HEK293 (cell line): Measurements from ENCODE around the gene MEAF6.

Experiments
- CTCF ChIA-PET: fragments of 350-600 bp; formaldehyde crosslinking; extraction: SDS; loops from one replicate; lab custom pipeline; 2021; ENCODE audit warnings: antibody characterized with exemption; lab: Yijun Ruan, JAX
- POLR2A ChIA-PET: fragments of 300-600 bp; formaldehyde crosslinking; extraction: SDS; loops from one replicate; lab custom pipeline; 2020; ENCODE audit warnings: antibody characterized with exemption, inconsistent platforms; lab: Yijun Ruan, JAX
- H3K27ac ChIP-seq: fragments of 200-500 bp; sonication (Bioruptor generic); 2 replicates; pipeline ENCODE4 v1.5.1; 2014; ENCODE audit warnings: low read depth, low read length, control low read depth, inconsistent platforms; ENCODE audit errors: extremely low read depth
- H3K36me3 ChIP-seq, 2 experiments: fragments of 200-500 bp in 1 of 2; sonication (Bioruptor generic) in 1 of 2; 1 replicate in 1 of 2; 2 replicates in 1 of 2; pipeline ENCODE4 v1.5.1; 2014 to 2017; ENCODE audit warnings: inconsistent platforms in 2 of 2, low read length in 2 of 2; ENCODE audit not compliant: control insufficient read depth in 2 of 2, insufficient read depth in 1 of 2
- H3K4me1 ChIP-seq: fragments of 200-500 bp; sonication (Bioruptor generic); 2 replicates; pipeline ENCODE4 v1.5.1; 2014; ENCODE audit warnings: mild to moderate bottlenecking, low read length, inconsistent platforms; ENCODE audit not compliant: control insufficient read depth, insufficient read depth
- H3K4me3 ChIP-seq: 2 replicates; pipeline ENCODE4 v1.5.1; 2011; ENCODE audit warnings: low read depth, mild to moderate bottlenecking, control low read depth, low read length, moderate library complexity
- H3K9me3 ChIP-seq: fragments of 200-500 bp; sonication (Bioruptor generic); 2 replicates; pipeline ENCODE4 v1.5.1; 2014; ENCODE audit warnings: low read depth, low read length, inconsistent platforms; ENCODE audit not compliant: control insufficient read depth, insufficient read depth
- HOXC10 ChIP-seq: sonication (generic); formaldehyde crosslinking; IDR thresholded peaks from 2 replicates; pipeline ENCODE4 v1.8.1; 2023; ENCODE audit warnings: mild to moderate bottlenecking, missing genetic modification reagents
- KLF7 ChIP-seq: fragments of 450-650 bp; formaldehyde crosslinking; IDR thresholded peaks from 2 replicates; pipeline ENCODE4 v1.5.1; 2016; ENCODE audit warnings: missing biosample characterization, missing genetic modification characterization, borderline replicate concordance
- SCRT1 ChIP-seq: fragments of 450-650 bp; formaldehyde crosslinking; IDR thresholded peaks from 2 replicates; pipeline ENCODE4 v1.5.1; 2016; ENCODE audit warnings: missing biosample characterization, missing genetic modification characterization, borderline replicate concordance
- TRIM28 ChIP-seq: IDR thresholded peaks from 2 replicates; pipeline ENCODE4 v1.6.1; 2011; ENCODE audit warnings: low read length, control low read depth, borderline replicate concordance
- YY2 ChIP-seq: fragments of 450-650 bp; formaldehyde crosslinking; IDR thresholded peaks from 2 replicates; pipeline ENCODE4 v1.5.1; 2016; ENCODE audit warnings: missing biosample characterization, missing genetic modification characterization
- ZBTB17 ChIP-seq: fragments of 450-650 bp; formaldehyde crosslinking; IDR thresholded peaks from 2 replicates; pipeline ENCODE4 v1.5.1; 2016; ENCODE audit warnings: missing biosample characterization, missing genetic modification characterization
- ZBTB48 ChIP-seq: fragments of 450-650 bp; formaldehyde crosslinking; IDR thresholded peaks from 2 replicates; pipeline ENCODE4 v1.5.1; 2016; ENCODE audit warnings: missing biosample characterization, missing genetic modification characterization
- ZIC2 ChIP-seq: fragments of 450-650 bp; formaldehyde crosslinking; IDR thresholded peaks from 2 replicates; pipeline ENCODE4 v1.5.1; 2016; ENCODE audit warnings: missing biosample characterization, missing genetic modification characterization
- ZNF335 ChIP-seq: fragments of 450-650 bp; formaldehyde crosslinking; conservative IDR thresholded peaks from 2 replicates; pipeline ENCODE4 v1.5.1; 2016; ENCODE audit warnings: missing biosample characterization, missing genetic modification characterization
- ZNF341 ChIP-seq: fragments of 450-650 bp; formaldehyde crosslinking; IDR thresholded peaks from 2 replicates; pipeline ENCODE4; 2016; ENCODE audit warnings: low read depth, missing biosample characterization, missing genetic modification characterization
- ZNF626 ChIP-seq: fragments of 450-650 bp; sonication (Bioruptor Pico); formaldehyde crosslinking; IDR thresholded peaks from 2 replicates; pipeline ENCODE4 v1.5.1; 2018; ENCODE audit warnings: missing biosample characterization, missing genetic modification characterization, inconsistent platforms
- ZNF654 ChIP-seq: fragments of 450-650 bp; formaldehyde crosslinking; IDR thresholded peaks from 2 replicates; pipeline ENCODE4 v1.5.1; 2016; ENCODE audit warnings: low read depth, missing biosample characterization, missing genetic modification characterization
- TF ChIP-seq, protein P1 (sequence below): fragments of 450-650 bp; formaldehyde crosslinking; IDR thresholded peaks from 2 replicates; pipeline ENCODE4 v1.5.1; 2016; ENCODE audit warnings: missing biosample characterization, missing genetic modification characterization, borderline replicate concordance
- TF ChIP-seq, protein P2 (sequence below): fragments of 450-650 bp; formaldehyde crosslinking; IDR thresholded peaks from 2 replicates; pipeline ENCODE4 v1.5.1; 2016; ENCODE audit warnings: missing biosample characterization, missing genetic modification characterization
- TF ChIP-seq, protein P3 (sequence below): fragments of 450-650 bp; formaldehyde crosslinking; IDR thresholded peaks from 2 replicates; pipeline ENCODE4 v1.5.1; 2016; ENCODE audit warnings: missing biosample characterization, missing genetic modification characterization, borderline replicate concordance
- TF ChIP-seq, protein P4 (sequence below): fragments of 450-650 bp; formaldehyde crosslinking; IDR thresholded peaks from 2 replicates; pipeline ENCODE4 v1.5.1; 2016; ENCODE audit warnings: missing biosample characterization, missing genetic modification characterization
- TF ChIP-seq, protein P5 (sequence below): fragments of 450-650 bp; formaldehyde crosslinking; IDR thresholded peaks from 2 replicates; pipeline ENCODE4 v1.5.1; 2016; ENCODE audit warnings: missing biosample characterization, missing genetic modification characterization
- TF ChIP-seq, protein P6 (sequence below): fragments of 450-650 bp; formaldehyde crosslinking; IDR thresholded peaks from 2 replicates; pipeline ENCODE4 v1.5.1; 2016; ENCODE audit warnings: missing biosample characterization, missing genetic modification characterization
- TF ChIP-seq, protein P7 (sequence below): fragments of 450-650 bp; formaldehyde crosslinking; IDR thresholded peaks from 2 replicates; pipeline ENCODE4 v1.5.1; 2016; ENCODE audit warnings: missing biosample characterization, missing genetic modification characterization

The MEAF6 gene

DNA sequence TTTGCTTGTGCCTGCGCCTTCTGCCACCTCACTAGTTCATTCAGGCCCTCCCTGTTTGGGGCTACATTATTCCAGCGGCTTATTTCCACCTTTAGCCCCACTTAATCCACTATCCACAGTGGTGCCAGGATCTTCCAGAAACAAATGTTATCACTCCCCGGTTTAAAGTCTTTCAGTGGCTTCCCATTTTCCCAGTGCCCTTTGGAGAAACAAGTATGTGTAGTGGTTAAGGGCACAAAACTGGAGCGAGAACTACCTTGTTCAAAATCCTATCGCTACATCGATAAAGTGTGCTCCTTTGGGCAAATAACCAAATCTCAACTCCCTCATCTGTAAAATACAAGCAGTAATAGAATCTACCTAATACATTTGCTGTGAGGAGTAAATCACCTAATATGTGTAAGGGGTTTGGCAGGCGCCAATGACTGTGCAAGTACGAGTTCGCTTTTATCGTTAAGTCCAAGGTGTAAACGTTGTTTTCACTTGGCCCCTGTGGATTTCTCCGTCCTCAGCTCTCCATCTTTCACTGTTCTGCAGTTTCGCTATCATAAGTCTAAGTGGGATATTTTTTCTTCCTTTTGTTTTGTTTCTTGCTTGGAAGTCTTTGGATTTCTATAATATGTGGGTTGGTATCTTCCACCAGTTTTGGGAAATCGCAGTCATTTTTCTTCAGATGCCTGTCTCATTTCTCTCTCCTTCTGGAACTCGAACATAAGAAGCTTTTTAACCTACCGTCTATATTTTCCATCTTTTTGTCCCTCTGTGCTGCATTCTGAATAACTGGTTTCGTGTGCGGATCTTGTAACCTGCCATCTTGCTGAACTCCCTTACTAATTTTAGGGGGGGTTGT lies 844 bp upstream of the MEAF6 start:
- Histone ChIP-seq H3K36me3 (peaks cover 18 to 26% of the 10 kb centered on the region in 2 experiments), H3K27ac (peak overlapping the region; percentile 88; the same call in 1 of the 2 replicates), H3K4me1 (no peaks in the 10 kb centered on the region), H3K9me3 (no peaks in the 10 kb centered on the region), H3K4me3 (peak overlapping the region; percentile 95)
- CTCF ChIA-PET: interaction anchor here (0.6 to 4.0 kb wide), 18 partner anchors 10 to 166 kb away, joined by 3 to 42 read pairs (median 6); partner anchors contain the start of genes DNALI1 and SNIP1
- POLR2A ChIA-PET: interaction anchor here (0.5 to 2.0 kb wide), 15 partner anchors 9 to 476 kb away, joined by 3 to 14 read pairs (median 5); partner anchors contain the start of genes GNL2 and SNIP1
- no peak for TF ChIP-seq KLF7 (tag by site-specific recombination)
- no peak for TF ChIP-seq YY2 (tag by site-specific recombination)
- TF ChIP-seq, protein P1, sequence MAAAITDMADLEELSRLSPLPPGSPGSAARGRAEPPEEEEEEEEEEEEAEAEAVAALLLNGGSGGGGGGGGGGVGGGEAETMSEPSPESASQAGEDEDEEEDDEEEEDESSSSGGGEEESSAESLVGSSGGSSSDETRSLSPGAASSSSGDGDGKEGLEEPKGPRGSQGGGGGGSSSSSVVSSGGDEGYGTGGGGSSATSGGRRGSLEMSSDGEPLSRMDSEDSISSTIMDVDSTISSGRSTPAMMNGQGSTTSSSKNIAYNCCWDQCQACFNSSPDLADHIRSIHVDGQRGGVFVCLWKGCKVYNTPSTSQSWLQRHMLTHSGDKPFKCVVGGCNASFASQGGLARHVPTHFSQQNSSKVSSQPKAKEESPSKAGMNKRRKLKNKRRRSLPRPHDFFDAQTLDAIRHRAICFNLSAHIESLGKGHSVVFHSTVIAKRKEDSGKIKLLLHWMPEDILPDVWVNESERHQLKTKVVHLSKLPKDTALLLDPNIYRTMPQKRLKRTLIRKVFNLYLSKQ (tag by site-specific recombination): no peak
- no peak for TF ChIP-seq ZNF654 (tag by site-specific recombination)
- TF ChIP-seq ZNF341: 0 out of 2 replicates have a peak, but pooled peaks have one; percentile 9
- TF ChIP-seq, protein P2, sequence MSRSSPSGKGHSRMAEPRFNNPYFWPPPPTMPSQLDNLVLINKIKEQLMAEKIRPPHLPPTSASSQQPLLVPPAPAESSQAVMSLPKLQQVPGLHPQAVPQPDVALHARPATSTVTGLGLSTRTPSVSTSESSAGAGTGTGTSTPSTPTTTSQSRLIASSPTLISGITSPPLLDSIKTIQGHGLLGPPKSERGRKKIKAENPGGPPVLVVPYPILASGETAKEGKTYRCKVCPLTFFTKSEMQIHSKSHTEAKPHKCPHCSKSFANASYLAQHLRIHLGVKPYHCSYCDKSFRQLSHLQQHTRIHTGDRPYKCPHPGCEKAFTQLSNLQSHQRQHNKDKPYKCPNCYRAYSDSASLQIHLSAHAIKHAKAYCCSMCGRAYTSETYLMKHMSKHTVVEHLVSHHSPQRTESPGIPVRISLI: no peak
- TF ChIP-seq HOXC10 (CRISPR knock-in tag): no peak
- TF ChIP-seq ZBTB17 (tag by site-specific recombination): 0 out of 2 replicates have a peak, but pooled peaks have one; percentile 4
- peak; percentile 33; the same call in 1 of the 2 replicates for TF ChIP-seq ZNF335
- TF ChIP-seq SCRT1 (tag by site-specific recombination): no peak
- no peak for TF ChIP-seq ZBTB48 (tag by site-specific recombination)
- TF ChIP-seq TRIM28: no peak
- TF ChIP-seq, protein P3, sequence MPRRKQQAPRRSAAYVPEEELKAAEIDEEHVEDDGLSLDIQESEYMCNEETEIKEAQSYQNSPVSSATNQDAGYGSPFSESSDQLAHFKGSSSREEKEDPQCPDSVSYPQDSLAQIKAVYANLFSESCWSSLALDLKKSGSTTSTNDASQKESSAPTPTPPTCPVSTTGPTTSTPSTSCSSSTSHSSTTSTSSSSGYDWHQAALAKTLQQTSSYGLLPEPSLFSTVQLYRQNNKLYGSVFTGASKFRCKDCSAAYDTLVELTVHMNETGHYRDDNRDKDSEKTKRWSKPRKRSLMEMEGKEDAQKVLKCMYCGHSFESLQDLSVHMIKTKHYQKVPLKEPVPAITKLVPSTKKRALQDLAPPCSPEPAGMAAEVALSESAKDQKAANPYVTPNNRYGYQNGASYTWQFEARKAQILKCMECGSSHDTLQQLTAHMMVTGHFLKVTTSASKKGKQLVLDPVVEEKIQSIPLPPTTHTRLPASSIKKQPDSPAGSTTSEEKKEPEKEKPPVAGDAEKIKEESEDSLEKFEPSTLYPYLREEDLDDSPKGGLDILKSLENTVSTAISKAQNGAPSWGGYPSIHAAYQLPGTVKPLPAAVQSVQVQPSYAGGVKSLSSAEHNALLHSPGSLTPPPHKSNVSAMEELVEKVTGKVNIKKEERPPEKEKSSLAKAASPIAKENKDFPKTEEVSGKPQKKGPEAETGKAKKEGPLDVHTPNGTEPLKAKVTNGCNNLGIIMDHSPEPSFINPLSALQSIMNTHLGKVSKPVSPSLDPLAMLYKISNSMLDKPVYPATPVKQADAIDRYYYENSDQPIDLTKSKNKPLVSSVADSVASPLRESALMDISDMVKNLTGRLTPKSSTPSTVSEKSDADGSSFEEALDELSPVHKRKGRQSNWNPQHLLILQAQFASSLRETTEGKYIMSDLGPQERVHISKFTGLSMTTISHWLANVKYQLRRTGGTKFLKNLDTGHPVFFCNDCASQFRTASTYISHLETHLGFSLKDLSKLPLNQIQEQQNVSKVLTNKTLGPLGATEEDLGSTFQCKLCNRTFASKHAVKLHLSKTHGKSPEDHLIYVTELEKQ: no peak
- TF ChIP-seq, protein P4, sequence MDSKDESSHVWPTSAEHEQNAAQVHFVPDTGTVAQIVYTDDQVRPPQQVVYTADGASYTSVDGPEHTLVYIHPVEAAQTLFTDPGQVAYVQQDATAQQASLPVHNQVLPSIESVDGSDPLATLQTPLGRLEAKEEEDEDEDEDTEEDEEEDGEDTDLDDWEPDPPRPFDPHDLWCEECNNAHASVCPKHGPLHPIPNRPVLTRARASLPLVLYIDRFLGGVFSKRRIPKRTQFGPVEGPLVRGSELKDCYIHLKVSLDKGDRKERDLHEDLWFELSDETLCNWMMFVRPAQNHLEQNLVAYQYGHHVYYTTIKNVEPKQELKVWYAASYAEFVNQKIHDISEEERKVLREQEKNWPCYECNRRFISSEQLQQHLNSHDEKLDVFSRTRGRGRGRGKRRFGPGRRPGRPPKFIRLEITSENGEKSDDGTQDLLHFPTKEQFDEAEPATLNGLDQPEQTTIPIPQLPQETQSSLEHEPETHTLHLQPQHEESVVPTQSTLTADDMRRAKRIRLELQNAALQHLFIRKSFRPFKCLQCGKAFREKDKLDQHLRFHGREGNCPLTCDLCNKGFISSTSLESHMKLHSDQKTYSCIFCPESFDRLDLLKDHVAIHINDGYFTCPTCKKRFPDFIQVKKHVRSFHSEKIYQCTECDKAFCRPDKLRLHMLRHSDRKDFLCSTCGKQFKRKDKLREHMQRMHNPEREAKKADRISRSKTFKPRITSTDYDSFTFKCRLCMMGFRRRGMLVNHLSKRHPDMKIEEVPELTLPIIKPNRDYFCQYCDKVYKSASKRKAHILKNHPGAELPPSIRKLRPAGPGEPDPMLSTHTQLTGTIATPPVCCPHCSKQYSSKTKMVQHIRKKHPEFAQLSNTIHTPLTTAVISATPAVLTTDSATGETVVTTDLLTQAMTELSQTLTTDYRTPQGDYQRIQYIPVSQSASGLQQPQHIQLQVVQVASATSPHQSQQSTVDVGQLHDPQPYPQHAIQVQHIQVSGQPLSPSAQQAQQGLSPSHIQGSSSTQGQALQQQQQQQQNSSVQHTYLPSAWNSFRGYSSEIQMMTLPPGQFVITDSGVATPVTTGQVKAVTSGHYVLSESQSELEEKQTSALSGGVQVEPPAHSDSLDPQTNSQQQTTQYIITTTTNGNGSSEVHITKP (tag by site-specific recombination): peak; percentile 48
- no peak for TF ChIP-seq ZIC2 (tag by site-specific recombination)
- TF ChIP-seq, protein P5, sequence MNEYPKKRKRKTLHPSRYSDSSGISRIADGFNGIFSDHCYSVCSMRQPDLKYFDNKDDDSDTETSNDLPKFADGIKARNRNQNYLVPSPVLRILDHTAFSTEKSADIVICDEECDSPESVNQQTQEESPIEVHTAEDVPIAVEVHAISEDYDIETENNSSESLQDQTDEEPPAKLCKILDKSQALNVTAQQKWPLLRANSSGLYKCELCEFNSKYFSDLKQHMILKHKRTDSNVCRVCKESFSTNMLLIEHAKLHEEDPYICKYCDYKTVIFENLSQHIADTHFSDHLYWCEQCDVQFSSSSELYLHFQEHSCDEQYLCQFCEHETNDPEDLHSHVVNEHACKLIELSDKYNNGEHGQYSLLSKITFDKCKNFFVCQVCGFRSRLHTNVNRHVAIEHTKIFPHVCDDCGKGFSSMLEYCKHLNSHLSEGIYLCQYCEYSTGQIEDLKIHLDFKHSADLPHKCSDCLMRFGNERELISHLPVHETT (tag by site-specific recombination): no peak
- no peak for TF ChIP-seq ZNF626
- TF ChIP-seq, protein P6, sequence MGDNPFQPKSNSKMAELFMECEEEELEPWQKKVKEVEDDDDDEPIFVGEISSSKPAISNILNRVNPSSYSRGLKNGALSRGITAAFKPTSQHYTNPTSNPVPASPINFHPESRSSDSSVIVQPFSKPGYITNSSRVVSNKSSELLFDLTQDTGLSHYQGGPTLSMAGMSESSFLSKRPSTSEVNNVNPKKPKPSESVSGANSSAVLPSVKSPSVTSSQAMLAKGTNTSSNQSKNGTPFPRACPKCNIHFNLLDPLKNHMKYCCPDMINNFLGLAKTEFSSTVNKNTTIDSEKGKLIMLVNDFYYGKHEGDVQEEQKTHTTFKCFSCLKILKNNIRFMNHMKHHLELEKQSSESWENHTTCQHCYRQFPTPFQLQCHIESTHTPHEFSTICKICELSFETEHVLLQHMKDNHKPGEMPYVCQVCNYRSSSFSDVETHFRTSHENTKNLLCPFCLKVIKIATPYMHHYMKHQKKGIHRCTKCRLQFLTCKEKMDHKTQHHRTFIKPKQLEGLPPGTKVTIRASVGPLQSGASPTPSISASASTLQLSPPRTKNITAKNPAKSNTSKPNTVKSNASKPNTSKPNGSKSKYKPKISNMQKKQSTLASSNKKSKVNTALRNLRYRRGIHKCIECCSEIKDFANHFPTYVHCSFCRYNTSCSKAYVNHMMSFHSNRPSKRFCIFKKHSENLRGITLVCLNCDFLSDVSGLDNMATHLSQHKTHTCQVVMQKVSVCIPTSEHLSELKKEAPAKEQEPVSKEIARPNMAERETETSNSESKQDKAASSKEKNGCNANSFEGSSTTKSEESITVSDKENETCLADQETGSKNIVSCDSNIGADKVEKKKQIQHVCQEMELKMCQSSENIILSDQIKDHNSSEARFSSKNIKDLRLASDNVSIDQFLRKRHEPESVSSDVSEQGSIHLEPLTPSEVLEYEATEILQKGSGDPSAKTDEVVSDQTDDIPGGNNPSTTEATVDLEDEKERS: no peak
- TF ChIP-seq, protein P7, sequence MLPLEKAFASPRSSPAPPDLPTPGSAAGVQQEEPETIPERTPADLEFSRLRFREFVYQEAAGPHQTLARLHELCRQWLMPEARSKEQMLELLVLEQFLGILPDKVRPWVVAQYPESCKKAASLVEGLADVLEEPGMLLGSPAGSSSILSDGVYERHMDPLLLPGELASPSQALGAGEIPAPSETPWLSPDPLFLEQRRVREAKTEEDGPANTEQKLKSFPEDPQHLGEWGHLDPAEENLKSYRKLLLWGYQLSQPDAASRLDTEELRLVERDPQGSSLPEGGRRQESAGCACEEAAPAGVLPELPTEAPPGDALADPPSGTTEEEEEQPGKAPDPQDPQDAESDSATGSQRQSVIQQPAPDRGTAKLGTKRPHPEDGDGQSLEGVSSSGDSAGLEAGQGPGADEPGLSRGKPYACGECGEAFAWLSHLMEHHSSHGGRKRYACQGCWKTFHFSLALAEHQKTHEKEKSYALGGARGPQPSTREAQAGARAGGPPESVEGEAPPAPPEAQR (tag by site-specific recombination): no peak
